Endodermal cell (in vitro differentiated cells): ENCODE data around the gene NEDD9. TPM values are rescaled to one million over a fixed set of nuclear protein-coding genes. Genes with fewer than 3 reads are reported as not detected.
A peak's percentile ranks its signal among the peaks of the same experiment; 100 is the strongest.

Source experiments
- DNase-seq: peaks from one replicate; pipeline ENCODE4 v3.0.0-alpha.2; 2017
- H3K27ac ChIP-seq: 2 replicates; pipeline ENCODE4 v1.5.1; 2013; ENCODE audit warnings: mild to moderate bottlenecking, low read depth, low read length, moderate library complexity
- H3K27me3 ChIP-seq: 2 replicates; pipeline ENCODE4 v1.6.1; 2013; ENCODE audit warnings: mild to moderate bottlenecking, low read length, moderate library complexity; ENCODE audit not compliant: insufficient read depth, control insufficient read depth, poor library complexity, severe bottlenecking
- H3K36me3 ChIP-seq: 2 replicates; pipeline ENCODE4 v1.7.0; 2013; ENCODE audit warnings: mild to moderate bottlenecking, low read length, moderate library complexity; ENCODE audit not compliant: control insufficient read depth, insufficient read depth
- H3K4me1 ChIP-seq: one replicate; pipeline ENCODE4 v1.7.0; 2013; ENCODE audit warnings: low read length; ENCODE audit not compliant: control insufficient read depth, insufficient read depth
- H3K4me3 ChIP-seq: 2 replicates; pipeline ENCODE4 v1.5.1; 2013; ENCODE audit warnings: mild to moderate bottlenecking, low read length, moderate library complexity
- H3K9ac ChIP-seq: 2 replicates; pipeline ENCODE4 v1.6.1; 2013; ENCODE audit warnings: mild to moderate bottlenecking, low read length, moderate library complexity; ENCODE audit not compliant: poor library complexity, severe bottlenecking; ENCODE audit errors: extremely low read depth
- H3K9me3 ChIP-seq: 2 replicates; pipeline ENCODE4 v1.6.1; 2013; ENCODE audit warnings: mild to moderate bottlenecking, low read length, moderate library complexity; ENCODE audit not compliant: control insufficient read depth
- H3K27ac Mint-ChIP-seq: 2 replicates; pipeline ENCODE4 v1.8.0; 2020; ENCODE audit warnings: mixed read lengths
- H3K27me3 Mint-ChIP-seq: 2 replicates; pipeline ENCODE4 v1.8.0; 2021; ENCODE audit warnings: mild to moderate bottlenecking, mixed read lengths; ENCODE audit not compliant: insufficient read depth
- H3K36me3 Mint-ChIP-seq: 2 replicates; pipeline ENCODE4 v1.8.0; 2020; ENCODE audit warnings: low read depth, mixed read lengths
- H3K4me1 Mint-ChIP-seq: 2 replicates; pipeline ENCODE4 v1.8.0; 2020; ENCODE audit warnings: mixed read lengths
- H3K4me3 Mint-ChIP-seq: 2 replicates; pipeline ENCODE4 v1.8.0; 2020; ENCODE audit warnings: mild to moderate bottlenecking, moderate library complexity, mixed read lengths
- H3K9me3 Mint-ChIP-seq: 2 replicates; pipeline ENCODE4 v1.8.0; 2020; ENCODE audit warnings: mild to moderate bottlenecking, mixed read lengths
- WGBS, 2 experiments: methylation state at CpG; one replicate each; pipeline versions ENCODE4 v1.1.5 to v1.1.7; 2013; ENCODE audit warnings: missing lambda C conversion rate in 2 of 2, mixed read lengths in 1 of 2; ENCODE audit not compliant: insufficient coverage in 1 of 2, insufficient read length in 1 of 2; 5-methylcytosine and 5-hydroxymethylcytosine counted together
- total RNA-seq, 2 donors: library from RNA; stranded (reverse); fragmentation: NEBNext Ultra II Directional in 1 of 2; extraction: Animal tissue kit (Norgen Biotek cat#: 25700) in 1 of 2; gene quantifications; 2 replicates in 1 of 2; 3 replicates in 1 of 2; pipeline ENCODE4 v1.2.1, GENCODE V29; 2021
- TF ChIP-seq, protein P1 (sequence below): fragments of 200-600 bp; sonication (generic); conservative IDR thresholded peaks from 2 replicates; pipeline ENCODE4 v1.5.0; 2021; ENCODE audit warnings: antibody characterized with exemption, mild to moderate bottlenecking

Gene NEDD9
- total RNA-seq, 2 donors from 2014 or later = 1.7 to 7.4 TPM

DNA sequence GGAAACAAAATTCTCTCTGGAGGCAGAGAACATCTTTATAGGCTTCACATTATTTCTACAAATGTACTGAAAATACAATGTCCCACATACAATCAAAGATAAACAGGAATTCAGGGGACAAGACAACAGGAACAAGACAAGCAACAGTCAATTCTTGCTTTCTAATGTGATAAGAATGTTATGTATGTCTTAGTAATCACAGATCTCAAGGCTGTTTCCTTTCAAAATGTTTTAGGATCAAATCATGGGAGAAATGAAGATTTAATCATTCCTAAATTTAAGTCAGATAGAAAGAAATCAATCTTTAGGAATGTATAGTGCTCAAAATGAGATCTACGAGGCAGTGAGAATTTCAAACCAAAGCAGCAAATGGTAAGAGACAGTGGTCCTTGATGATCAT is 32.1 kb downstream of the NEDD9 start:
- H3K9ac ChIP-seq = no peak overlapping the region
- Mint-ChIP-seq H3K36me3 (peaks cover 12% of the 10 kb centered on the region), H3K4me3 (no peak overlapping the region), H3K4me1 (peaks cover 33% of the 10 kb centered on the region), H3K9me3 (peaks cover 3% of the 10 kb centered on the region), H3K27me3 (peaks cover 2% of the 10 kb centered on the region), H3K27ac (no peak overlapping the region)
- peaks cover 28% of the 10 kb centered on the region for H3K36me3 ChIP-seq
- no peaks in the 10 kb centered on the region for H3K4me1 ChIP-seq
- no peaks in the 10 kb centered on the region for H3K27me3 ChIP-seq
- H3K4me3 ChIP-seq = no peak overlapping the region
- 98% methylated on average over 1 of the region's 1 CpG; no CpG with 5 or more reads in 1 of the 2 experiments for WGBS, 2 experiments
- no peak overlapping the region for H3K27ac ChIP-seq
- DNase-seq = no peak
- no peaks in the 10 kb centered on the region for H3K9me3 ChIP-seq
- TF ChIP-seq, protein P1, sequence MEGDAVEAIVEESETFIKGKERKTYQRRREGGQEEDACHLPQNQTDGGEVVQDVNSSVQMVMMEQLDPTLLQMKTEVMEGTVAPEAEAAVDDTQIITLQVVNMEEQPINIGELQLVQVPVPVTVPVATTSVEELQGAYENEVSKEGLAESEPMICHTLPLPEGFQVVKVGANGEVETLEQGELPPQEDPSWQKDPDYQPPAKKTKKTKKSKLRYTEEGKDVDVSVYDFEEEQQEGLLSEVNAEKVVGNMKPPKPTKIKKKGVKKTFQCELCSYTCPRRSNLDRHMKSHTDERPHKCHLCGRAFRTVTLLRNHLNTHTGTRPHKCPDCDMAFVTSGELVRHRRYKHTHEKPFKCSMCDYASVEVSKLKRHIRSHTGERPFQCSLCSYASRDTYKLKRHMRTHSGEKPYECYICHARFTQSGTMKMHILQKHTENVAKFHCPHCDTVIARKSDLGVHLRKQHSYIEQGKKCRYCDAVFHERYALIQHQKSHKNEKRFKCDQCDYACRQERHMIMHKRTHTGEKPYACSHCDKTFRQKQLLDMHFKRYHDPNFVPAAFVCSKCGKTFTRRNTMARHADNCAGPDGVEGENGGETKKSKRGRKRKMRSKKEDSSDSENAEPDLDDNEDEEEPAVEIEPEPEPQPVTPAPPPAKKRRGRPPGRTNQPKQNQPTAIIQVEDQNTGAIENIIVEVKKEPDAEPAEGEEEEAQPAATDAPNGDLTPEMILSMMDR = no peak

DNA sequence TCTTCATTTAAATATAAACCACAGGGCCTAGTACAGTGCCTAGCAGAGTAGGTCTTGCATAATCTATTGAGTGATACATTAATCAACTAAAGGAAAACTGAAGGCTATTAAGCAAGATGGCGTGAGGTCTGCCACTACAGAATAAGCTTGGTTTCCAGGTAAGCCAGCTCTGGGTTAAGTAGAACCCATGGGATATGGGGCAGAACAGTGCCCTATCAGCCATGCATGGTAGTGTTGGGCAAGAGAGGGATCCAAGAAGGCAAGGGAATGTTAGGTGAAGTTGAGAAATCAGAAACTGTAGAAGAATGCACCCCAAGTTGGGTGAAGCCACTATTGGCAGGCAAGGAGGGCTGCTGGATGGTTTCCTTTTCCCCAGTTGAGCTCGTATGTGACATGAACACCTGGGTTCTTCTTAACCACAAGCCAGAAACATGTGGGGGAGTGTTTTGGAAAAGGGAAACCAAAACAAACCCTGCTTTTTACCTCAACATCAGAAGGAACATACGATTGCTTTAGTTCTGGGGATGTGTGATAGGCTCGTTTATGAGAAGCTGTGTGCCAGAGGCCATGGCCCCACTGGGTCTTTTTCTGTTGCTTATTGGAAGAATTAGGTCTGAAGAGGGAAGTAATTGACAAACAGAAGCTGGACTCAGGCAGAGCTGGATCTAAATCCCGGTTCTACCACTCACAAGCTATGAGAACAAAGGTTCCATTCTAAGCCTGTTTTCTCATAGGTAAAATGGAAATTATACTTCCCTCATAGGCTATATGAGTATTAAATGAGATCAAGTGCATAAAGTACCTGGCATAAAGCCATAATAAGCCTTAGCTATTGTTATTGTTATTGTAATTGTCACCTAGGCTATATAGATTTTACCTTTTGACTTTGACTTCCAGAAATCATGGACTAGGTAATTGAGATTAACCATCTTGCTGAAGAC is 33.5 kb downstream of the NEDD9 start:
- H3K9me3 ChIP-seq = no peaks in the 10 kb centered on the region
- H3K27me3 Mint-ChIP-seq = peaks cover 2% of the 10 kb centered on the region
- no peak overlapping the region for H3K4me3 ChIP-seq
- TF ChIP-seq, protein P1 = no peak
- no peak overlapping the region for H3K9ac ChIP-seq
- DNase-seq = no peak
- peaks cover 3% of the 10 kb centered on the region for H3K9me3 Mint-ChIP-seq
- H3K27ac ChIP-seq = no peak overlapping the region
- H3K36me3 ChIP-seq = peaks cover 41% of the 10 kb centered on the region
- H3K4me1 ChIP-seq = peaks cover 2% of the 10 kb centered on the region
- H3K36me3 Mint-ChIP-seq = peaks cover 12% of the 10 kb centered on the region
- no peak overlapping the region for H3K4me3 Mint-ChIP-seq
- WGBS, 2 experiments = 87 to 100% methylated on average over 1 to 5 of the region's 5 CpGs
- no peaks in the 10 kb centered on the region for H3K27me3 ChIP-seq
- peaks cover 44% of the 10 kb centered on the region for H3K4me1 Mint-ChIP-seq
- H3K27ac Mint-ChIP-seq = no peak overlapping the region

DNA sequence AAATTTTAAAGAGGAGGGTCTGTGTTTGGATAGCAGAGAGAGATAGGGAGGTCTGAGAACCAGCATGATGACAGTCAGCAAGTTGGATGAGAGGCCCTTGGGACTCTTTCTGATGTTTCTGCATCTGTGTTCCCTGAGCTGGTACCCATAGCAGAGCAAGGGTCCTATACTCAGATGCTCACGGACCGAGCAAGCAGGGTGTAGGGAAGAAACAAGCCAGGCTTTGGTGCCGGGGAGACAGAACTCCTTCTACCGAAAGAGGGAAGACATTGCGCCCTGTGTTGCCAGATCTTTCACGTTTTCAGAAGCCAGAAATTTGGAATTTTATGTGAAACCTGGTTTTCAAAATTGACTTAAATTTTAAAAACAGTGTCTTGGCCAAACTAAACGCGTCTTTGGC is 34.6 kb downstream of the NEDD9 start:
- DNase-seq = peak; percentile 26
- H3K27me3 ChIP-seq = no peaks in the 10 kb centered on the region
- peaks cover 20% of the 10 kb centered on the region for H3K36me3 Mint-ChIP-seq
- H3K9me3 Mint-ChIP-seq = peaks cover 3% of the 10 kb centered on the region
- TF ChIP-seq, protein P1 = no peak
- no peak overlapping the region for H3K9ac ChIP-seq
- peaks cover 2% of the 10 kb centered on the region for H3K27me3 Mint-ChIP-seq
- H3K4me3 ChIP-seq = no peak overlapping the region
- peaks cover 34% of the 10 kb centered on the region for H3K4me1 Mint-ChIP-seq
- H3K36me3 ChIP-seq = peaks cover 52% of the 10 kb centered on the region
- no peak overlapping the region for H3K27ac ChIP-seq
- H3K27ac Mint-ChIP-seq = no peak overlapping the region
- no peaks in the 10 kb centered on the region for H3K9me3 ChIP-seq
- H3K4me1 ChIP-seq = peaks cover 2% of the 10 kb centered on the region
- H3K4me3 Mint-ChIP-seq = no peak overlapping the region
- 92 to 98% methylated on average over 6 to 8 of the region's 8 CpGs for WGBS, 2 experiments
